ENCODE measurements around the gene GATAD2B.
"Not testable (repeated sequence)": the region's sequence is repeated elsewhere in the genome, so short reads cannot be mapped to it uniquely, and the experiment has no call there.

Gene GATAD2B

GRCh38 chr1:153908071-153908470, 14.7 kb downstream of the GATAD2B start:
- Histone ChIP-seq H3K18ac (ENCODE audit: low read length) (no peak overlapping the region), H3K4ac (ENCODE audit: low read depth, low read length) (peak overlapping the region; percentile 70), H2AFZ (ENCODE audit: insufficient read depth, low read length, poor library complexity) (no peak overlapping the region), H3K9ac (ENCODE audit: low read length) (no peak overlapping the region), H3K14ac (ENCODE audit: low read length) (no peak overlapping the region), H2BK12ac (ENCODE audit: low read length) (no peak overlapping the region), H3K9me3 (ENCODE audit: insufficient read depth, low read depth, low read length) (no peaks in the 10 kb centered on the region), H4K12ac (ENCODE audit: low read depth, low read length) (no peak overlapping the region), H3K23ac (ENCODE audit: low read length) (no peak overlapping the region), H2BK120ac (ENCODE audit: insufficient read depth, low read length, poor library complexity) (no peak overlapping the region), H3K27me3 (ENCODE audit: insufficient read depth, low read length) (no peaks in the 10 kb centered on the region), H2BK5ac (ENCODE audit: low read depth, low read length, poor library complexity) (no peak overlapping the region), H4K8ac (ENCODE audit: low read depth, low read length) (no peak overlapping the region), H3K27ac (ENCODE audit: low read depth, low read length) (no peak overlapping the region), H4K91ac (ENCODE audit: low read depth, low read length) (no peak overlapping the region), H3K4me2 (ENCODE audit: low read length) (no peak overlapping the region), H2AK5ac (ENCODE audit: low read length) (no peak overlapping the region), H3K36me3 (ENCODE audit: control insufficient read depth in 1 of 2, insufficient read depth in 2 of 2, low read length in 2 of 2) (peaks cover 0 to 9% of the 10 kb centered on the region in 2 experiments), H3K79me1 (ENCODE audit: low read length) (no peaks in the 10 kb centered on the region), H3K4me1 (ENCODE audit: control insufficient read depth in 1 of 2, insufficient read depth in 2 of 2, low read length in 2 of 2) (no peaks in the 10 kb centered on the region), H3K4me3 (ENCODE audit: low read depth, low read length) (no peak overlapping the region), H3K79me2 (ENCODE audit: control insufficient read depth, insufficient read depth, low read length, poor library complexity) (peaks cover 10% of the 10 kb centered on the region)
- no CpG with 5 or more reads among the region's 6 CpGs for WGBS (ENCODE audit: extremely low coverage, insufficient coverage, insufficient read length)
- DNase-seq = no peak

DNA sequence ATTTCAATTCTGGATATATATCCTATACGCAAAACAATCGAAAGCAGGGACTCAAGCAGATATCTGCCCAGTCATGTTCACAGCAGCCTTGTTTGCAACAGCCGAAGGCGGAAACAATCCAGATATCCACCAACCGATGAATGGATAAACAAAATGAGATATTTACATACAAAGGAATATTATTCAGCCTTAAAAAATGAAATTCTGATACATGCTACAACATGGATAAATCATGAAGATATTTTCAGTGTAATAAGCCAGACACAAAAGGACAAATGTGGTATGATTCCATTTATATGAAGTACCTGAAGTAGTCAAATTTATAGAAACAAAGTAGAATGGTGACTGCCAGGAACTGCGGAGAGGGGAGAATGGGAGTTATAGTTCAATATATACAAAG, 15.6 kb downstream of the GATAD2B start:
- Histone ChIP-seq H2BK5ac (ENCODE audit: low read depth, low read length, poor library complexity) (no peak overlapping the region), H2AK5ac (ENCODE audit: low read length) (no peak overlapping the region), H3K4ac (ENCODE audit: low read depth, low read length) (peak overlapping the region; percentile 69), H3K23ac (ENCODE audit: low read length) (no peak overlapping the region), H4K91ac (ENCODE audit: low read depth, low read length) (no peak overlapping the region), H3K14ac (ENCODE audit: low read length) (no peak overlapping the region), H3K79me1 (ENCODE audit: low read length) (no peaks in the 10 kb centered on the region), H3K9ac (ENCODE audit: low read length) (no peak overlapping the region), H3K9me3 (ENCODE audit: insufficient read depth, low read depth, low read length) (no peaks in the 10 kb centered on the region), H4K8ac (ENCODE audit: low read depth, low read length) (no peak overlapping the region), H2BK12ac (ENCODE audit: low read length) (no peak overlapping the region), H3K27me3 (ENCODE audit: insufficient read depth, low read length) (no peaks in the 10 kb centered on the region), H3K27ac (ENCODE audit: low read depth, low read length) (no peak overlapping the region), H3K18ac (ENCODE audit: low read length) (no peak overlapping the region), H4K12ac (ENCODE audit: low read depth, low read length) (no peak overlapping the region), H2AFZ (ENCODE audit: insufficient read depth, low read length, poor library complexity) (no peak overlapping the region), H3K79me2 (ENCODE audit: control insufficient read depth, insufficient read depth, low read length, poor library complexity) (peaks cover 13% of the 10 kb centered on the region), H3K4me1 (ENCODE audit: control insufficient read depth in 1 of 2, insufficient read depth in 2 of 2, low read length in 2 of 2) (no peaks in the 10 kb centered on the region), H3K4me2 (ENCODE audit: low read length) (no peak overlapping the region), H3K36me3 (ENCODE audit: control insufficient read depth in 1 of 2, insufficient read depth in 2 of 2, low read length in 2 of 2) (peaks cover 0 to 11% of the 10 kb centered on the region in 2 experiments), H3K4me3 (ENCODE audit: low read depth, low read length) (no peak overlapping the region), H2BK120ac (ENCODE audit: insufficient read depth, low read length, poor library complexity) (no peak overlapping the region)
- no peak for DNase-seq
- WGBS (ENCODE audit: extremely low coverage, insufficient coverage, insufficient read length) = no CpG with 5 or more reads among the region's 6 CpGs

GRCh38 chr1:153906396-153906795, 16.4 kb downstream of the GATAD2B start:
- Histone ChIP-seq H3K27ac (ENCODE audit: low read depth, low read length) (no peak overlapping the region), H3K27me3 (ENCODE audit: insufficient read depth, low read length) (no peaks in the 10 kb centered on the region), H2AFZ (ENCODE audit: insufficient read depth, low read length, poor library complexity) (no peak overlapping the region), H3K23ac (ENCODE audit: low read length) (no peak overlapping the region), H4K12ac (ENCODE audit: low read depth, low read length) (no peak overlapping the region), H3K4ac (ENCODE audit: low read depth, low read length) (no peak overlapping the region), H3K14ac (ENCODE audit: low read length) (no peak overlapping the region), H2BK120ac (ENCODE audit: insufficient read depth, low read length, poor library complexity) (no peak overlapping the region), H3K9ac (ENCODE audit: low read length) (no peak overlapping the region), H3K4me3 (ENCODE audit: low read depth, low read length) (no peak overlapping the region), H3K9me3 (ENCODE audit: insufficient read depth, low read depth, low read length) (no peaks in the 10 kb centered on the region), H2BK5ac (ENCODE audit: low read depth, low read length, poor library complexity) (no peak overlapping the region), H3K79me1 (ENCODE audit: low read length) (no peaks in the 10 kb centered on the region), H4K91ac (ENCODE audit: low read depth, low read length) (no peak overlapping the region), H2AK5ac (ENCODE audit: low read length) (no peak overlapping the region), H3K4me2 (ENCODE audit: low read length) (no peak overlapping the region), H2BK12ac (ENCODE audit: low read length) (no peak overlapping the region), H3K79me2 (ENCODE audit: control insufficient read depth, insufficient read depth, low read length, poor library complexity) (peaks cover 13% of the 10 kb centered on the region), H4K8ac (ENCODE audit: low read depth, low read length) (no peak overlapping the region), H3K4me1 (ENCODE audit: control insufficient read depth in 1 of 2, insufficient read depth in 2 of 2, low read length in 2 of 2) (no peaks in the 10 kb centered on the region), H3K36me3 (ENCODE audit: control insufficient read depth in 1 of 2, insufficient read depth in 2 of 2, low read length in 2 of 2) (peaks cover 0 to 11% of the 10 kb centered on the region in 2 experiments), H3K18ac (ENCODE audit: low read length) (no peak overlapping the region)
- no CpG with 5 or more reads among the region's 1 CpG for WGBS (ENCODE audit: extremely low coverage, insufficient coverage, insufficient read length)
- DNase-seq = no peak

GRCh38 chr1:153905908-153906307, 16.9 kb downstream of the GATAD2B start:
- not testable (repeated sequence) for H3K18ac ChIP-seq (ENCODE audit: low read length); H3K4me1 ChIP-seq (ENCODE audit: control insufficient read depth in 1 of 2, insufficient read depth in 2 of 2, low read length in 2 of 2); H2AK5ac ChIP-seq (ENCODE audit: low read length); H2BK12ac ChIP-seq (ENCODE audit: low read length); H2BK5ac ChIP-seq (ENCODE audit: low read depth, low read length, poor library complexity); DNase-seq; H3K23ac ChIP-seq (ENCODE audit: low read length); H2BK120ac ChIP-seq (ENCODE audit: insufficient read depth, low read length, poor library complexity); H3K14ac ChIP-seq (ENCODE audit: low read length); H3K9me3 ChIP-seq (ENCODE audit: insufficient read depth, low read depth, low read length); H3K27ac ChIP-seq (ENCODE audit: low read depth, low read length); H3K27me3 ChIP-seq (ENCODE audit: insufficient read depth, low read length); H3K9ac ChIP-seq (ENCODE audit: low read length); H2AFZ ChIP-seq (ENCODE audit: insufficient read depth, low read length, poor library complexity); H4K91ac ChIP-seq (ENCODE audit: low read depth, low read length); H3K4me3 ChIP-seq (ENCODE audit: low read depth, low read length); H3K79me1 ChIP-seq (ENCODE audit: low read length); H4K8ac ChIP-seq (ENCODE audit: low read depth, low read length); H3K4me2 ChIP-seq (ENCODE audit: low read length)
- peak overlapping the region; percentile 43 for H4K12ac ChIP-seq (ENCODE audit: low read depth, low read length)
- H3K36me3 ChIP-seq (ENCODE audit: control insufficient read depth in 1 of 2, insufficient read depth in 2 of 2, low read length in 2 of 2) = peaks cover 0 to 11% of the 10 kb centered on the region in 2 experiments
- H3K79me2 ChIP-seq (ENCODE audit: control insufficient read depth, insufficient read depth, low read length, poor library complexity) = peaks cover 13% of the 10 kb centered on the region
- peak overlapping the region; percentile 79 for H3K4ac ChIP-seq (ENCODE audit: low read depth, low read length)
- WGBS (ENCODE audit: extremely low coverage, insufficient coverage, insufficient read length) = no CpG with 5 or more reads among the region's 8 CpGs

All from trophoblast cell (in vitro differentiated cells and primary cell).